ENCODE data around the gene ZFR. TPM values are rescaled to one million over a fixed set of nuclear protein-coding genes. Genes with fewer than 3 reads are reported as not detected.

The ZFR gene
- total RNA-seq, 1 experiment from 2014 or later: 85.1 TPM

- peak; percentile 57 for ATAC-seq
- no peaks in the 10 kb centered on the region for H3K36me3 ChIP-seq (ENCODE audit: low read depth, low read length)
Measured at GRCh38 chr5:32471784-32472183, 27.2 kb upstream of the ZFR start.

GRCh38 chr5:32465076-32465475 is 20.5 kb upstream of the ZFR start:
- H3K9me3 ChIP-seq (ENCODE audit: low read length): no peaks in the 10 kb centered on the region
- no peaks in the 10 kb centered on the region for H3K27me3 ChIP-seq (ENCODE audit: low read length)
- no peaks in the 10 kb centered on the region for H3K79me2 ChIP-seq (ENCODE audit: low read length)
- ChIA-PET CTCF (no interaction called here), POLR2A (ENCODE audit: unreplicated experiment) (no interaction called here)
- no peak for ATAC-seq
- peak; percentile 40; the same call in 1 of the 2 replicates for TF ChIP-seq CTCF (conservative IDR thresholded peaks at IDR 0.05; ENCODE audit: low read depth, low read length)
- TF ChIP-seq EZH2 (IDR thresholded peaks at IDR 0.05; ENCODE audit: low read length, unreplicated experiment): no peak
- no peak for TF ChIP-seq EZH2phosphoT487 (IDR thresholded peaks at IDR 0.05; ENCODE audit: borderline replicate concordance, low read length)
- no peak overlapping the region for H3K9ac ChIP-seq (ENCODE audit: low read length)
- no peak overlapping the region for H2AFZ ChIP-seq (ENCODE audit: low read length)
- no peaks in the 10 kb centered on the region for H3K36me3 ChIP-seq (ENCODE audit: low read depth, low read length)
- H3K4me2 ChIP-seq (ENCODE audit: low read length): no peak overlapping the region
- intact Hi-C loops (cut with micrococcal nuclease): no loop called here
- no peaks in the 10 kb centered on the region for H3F3A ChIP-seq (ENCODE audit: low read length, unreplicated experiment)
- H3K4me3 ChIP-seq (ENCODE audit: low read length): no peak overlapping the region
- BruUV-seq (replicated peaks): no TSS peak
- no peak overlapping the region for H3K27ac ChIP-seq (ENCODE audit: low read length)
- H4K20me1 ChIP-seq (ENCODE audit: low read length): no peaks in the 10 kb centered on the region
- peak; percentile 9 for DNase-seq
- no peaks in the 10 kb centered on the region for H3K9me2 ChIP-seq (replicated peaks; ENCODE audit: low read length)
- H3K4me1 ChIP-seq (ENCODE audit: insufficient read depth, low read length): no peaks in the 10 kb centered on the region

More at GRCh38 chr5:32471784-32472183, 27.2 kb upstream of the ZFR start:
- no TSS peak for BruUV-seq (replicated peaks)
- Histone ChIP-seq H3K4me3 (ENCODE audit: low read length) (no peak overlapping the region), H3K9me2 (replicated peaks; ENCODE audit: low read length) (no peaks in the 10 kb centered on the region), H3K9me3 (ENCODE audit: low read length) (no peaks in the 10 kb centered on the region), H3K4me2 (ENCODE audit: low read length) (no peak overlapping the region), H3K79me2 (ENCODE audit: low read length) (no peaks in the 10 kb centered on the region), H2AFZ (ENCODE audit: low read length) (no peak overlapping the region), H3K27me3 (ENCODE audit: low read length) (no peaks in the 10 kb centered on the region), H3F3A (ENCODE audit: low read length, unreplicated experiment) (no peaks in the 10 kb centered on the region), H3K4me1 (ENCODE audit: insufficient read depth, low read length) (no peaks in the 10 kb centered on the region), H4K20me1 (ENCODE audit: low read length) (no peaks in the 10 kb centered on the region), H3K27ac (ENCODE audit: low read length) (no peak overlapping the region), H3K9ac (ENCODE audit: low read length) (no peak overlapping the region)
- ChIA-PET POLR2A (ENCODE audit: unreplicated experiment) (no interaction called here), CTCF (interaction anchor here (0.6 kb wide), 1 partner anchor 118 kb away, joined by 7 read pairs; no protein-coding TSS in a partner anchor)
- intact Hi-C loops (cut with micrococcal nuclease): no loop called here
- no peak for TF ChIP-seq EZH2phosphoT487 (IDR thresholded peaks at IDR 0.05; ENCODE audit: borderline replicate concordance, low read length)
- no peak for TF ChIP-seq EZH2 (IDR thresholded peaks at IDR 0.05; ENCODE audit: low read length, unreplicated experiment)
- 0 out of 2 replicates have a peak, but pooled peaks have one; percentile 12 for TF ChIP-seq CTCF (conservative IDR thresholded peaks at IDR 0.05; ENCODE audit: low read depth, low read length)
- DNase-seq: no peak

GRCh38 chr5:32462618-32463017 is 18.1 kb upstream of the ZFR start:
- H3K9ac ChIP-seq (ENCODE audit: low read length): no peak overlapping the region
- H3K27ac ChIP-seq (ENCODE audit: low read length): no peak overlapping the region
- no peaks in the 10 kb centered on the region for H3K4me1 ChIP-seq (ENCODE audit: insufficient read depth, low read length)
- CTCF ChIA-PET: no interaction called here
- no peak overlapping the region for H3K4me2 ChIP-seq (ENCODE audit: low read length)
- no peaks in the 10 kb centered on the region for H3K9me2 ChIP-seq (replicated peaks; ENCODE audit: low read length)
- H4K20me1 ChIP-seq (ENCODE audit: low read length): no peaks in the 10 kb centered on the region
- H3F3A ChIP-seq (ENCODE audit: low read length, unreplicated experiment): no peaks in the 10 kb centered on the region
- ATAC-seq (peak; percentile 64), DNase-seq (peak; percentile 54)
- no peak overlapping the region for H3K4me3 ChIP-seq (ENCODE audit: low read length)
- no peaks in the 10 kb centered on the region for H3K79me2 ChIP-seq (ENCODE audit: low read length)
- H2AFZ ChIP-seq (ENCODE audit: low read length): no peak overlapping the region
- H3K9me3 ChIP-seq (ENCODE audit: low read length): no peaks in the 10 kb centered on the region
- no peak for TF ChIP-seq CTCF (conservative IDR thresholded peaks at IDR 0.05; ENCODE audit: low read depth, low read length)
- intact Hi-C loops (cut with micrococcal nuclease): no loop called here
- POLR2A ChIA-PET (ENCODE audit: unreplicated experiment): no interaction called here
- no TSS peak for BruUV-seq (replicated peaks)
- no peaks in the 10 kb centered on the region for H3K27me3 ChIP-seq (ENCODE audit: low read length)
- H3K36me3 ChIP-seq (ENCODE audit: low read depth, low read length): no peaks in the 10 kb centered on the region
